Astrocyte of the spinal cord (primary cell): ENCODE results near the gene NT5DC2.

Source experiments
- DNase-seq: peaks from one replicate; pipeline ENCODE4 v3.0.0; 2011; ENCODE audit warnings: low read depth, low spot score
- H3K4me3 ChIP-seq: 2 replicates; pipeline ENCODE4 v1.5.1; 2011; ENCODE audit warnings: low read depth, mild to moderate bottlenecking, low read length, moderate library complexity
- in situ Hi-C: cut with HindIII; loops from 2 replicates; pipeline ENCODE4 v1.10.0; 2017; ENCODE audit warnings: low sequenced_read_pairs
- TF ChIP-seq, protein P1 (sequence below): IDR thresholded peaks from 2 replicates; pipeline ENCODE4 v1.5.1; 2012; ENCODE audit warnings: low read depth, mild to moderate bottlenecking, low read length, inconsistent platforms

The NT5DC2 gene

GRCh38 chr3:52488746-52489145 lies 44.9 kb downstream of the NT5DC2 start:
- in situ Hi-C loops, result no loop called here
- no peak overlapping the region for H3K4me3 ChIP-seq
- TF ChIP-seq, protein P1, sequence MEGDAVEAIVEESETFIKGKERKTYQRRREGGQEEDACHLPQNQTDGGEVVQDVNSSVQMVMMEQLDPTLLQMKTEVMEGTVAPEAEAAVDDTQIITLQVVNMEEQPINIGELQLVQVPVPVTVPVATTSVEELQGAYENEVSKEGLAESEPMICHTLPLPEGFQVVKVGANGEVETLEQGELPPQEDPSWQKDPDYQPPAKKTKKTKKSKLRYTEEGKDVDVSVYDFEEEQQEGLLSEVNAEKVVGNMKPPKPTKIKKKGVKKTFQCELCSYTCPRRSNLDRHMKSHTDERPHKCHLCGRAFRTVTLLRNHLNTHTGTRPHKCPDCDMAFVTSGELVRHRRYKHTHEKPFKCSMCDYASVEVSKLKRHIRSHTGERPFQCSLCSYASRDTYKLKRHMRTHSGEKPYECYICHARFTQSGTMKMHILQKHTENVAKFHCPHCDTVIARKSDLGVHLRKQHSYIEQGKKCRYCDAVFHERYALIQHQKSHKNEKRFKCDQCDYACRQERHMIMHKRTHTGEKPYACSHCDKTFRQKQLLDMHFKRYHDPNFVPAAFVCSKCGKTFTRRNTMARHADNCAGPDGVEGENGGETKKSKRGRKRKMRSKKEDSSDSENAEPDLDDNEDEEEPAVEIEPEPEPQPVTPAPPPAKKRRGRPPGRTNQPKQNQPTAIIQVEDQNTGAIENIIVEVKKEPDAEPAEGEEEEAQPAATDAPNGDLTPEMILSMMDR, result no peak
- no peak for DNase-seq

DNA sequence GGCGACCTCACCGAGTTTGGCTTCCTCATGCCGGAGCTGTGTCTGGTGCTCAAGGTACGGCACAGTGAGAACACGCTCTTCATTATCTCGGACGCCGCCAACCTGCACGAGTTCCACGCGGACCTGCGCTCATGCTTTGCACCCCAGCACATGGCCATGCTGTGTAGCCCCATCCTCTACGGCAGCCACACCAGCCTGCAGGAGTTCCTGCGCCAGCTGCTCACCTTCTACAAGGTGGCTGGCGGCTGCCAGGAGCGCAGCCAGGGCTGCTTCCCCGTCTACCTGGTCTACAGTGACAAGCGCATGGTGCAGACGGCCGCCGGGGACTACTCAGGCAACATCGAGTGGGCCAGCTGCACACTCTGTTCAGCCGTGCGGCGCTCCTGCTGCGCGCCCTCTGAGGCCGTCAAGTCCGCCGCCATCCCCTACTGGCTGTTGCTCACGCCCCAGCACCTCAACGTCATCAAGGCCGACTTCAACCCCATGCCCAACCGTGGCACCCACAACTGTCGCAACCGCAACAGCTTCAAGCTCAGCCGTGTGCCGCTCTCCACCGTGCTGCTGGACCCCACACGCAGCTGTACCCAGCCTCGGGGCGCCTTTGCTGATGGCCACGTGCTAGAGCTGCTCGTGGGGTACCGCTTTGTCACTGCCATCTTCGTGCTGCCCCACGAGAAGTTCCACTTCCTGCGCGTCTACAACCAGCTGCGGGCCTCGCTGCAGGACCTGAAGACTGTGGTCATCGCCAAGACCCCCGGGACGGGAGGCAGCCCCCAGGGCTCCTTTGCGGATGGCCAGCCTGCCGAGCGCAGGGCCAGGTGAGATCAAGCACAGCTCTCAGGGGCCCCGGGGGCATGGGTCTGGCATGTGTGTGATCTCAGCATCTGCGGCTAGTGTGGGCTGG lies 45.6 kb downstream of the NT5DC2 start:
- TF ChIP-seq, protein P1, result no peak
- in situ Hi-C loops, result no loop called here
- H3K4me3 ChIP-seq, result no peak overlapping the region
- DNase-seq, result no peak

- in situ Hi-C loops, result no loop called here
- H3K4me3 ChIP-seq, result no peak overlapping the region
- TF ChIP-seq, protein P1, result no peak
- no peak for DNase-seq
These were observed 46.4 kb downstream of the NT5DC2 start for GRCh38 chr3:52487050-52487787.

GRCh38 chr3:52484680-52485461 lies 48.8 kb downstream of the NT5DC2 start:
- H3K4me3 ChIP-seq, result no peak overlapping the region
- TF ChIP-seq, protein P1, result no peak
- in situ Hi-C loops, result no loop called here
- DNase-seq, result no peak

GRCh38 chr3:52483577-52484381 lies 49.9 kb downstream of the NT5DC2 start:
- DNase-seq, result peak; percentile 58
- H3K4me3 ChIP-seq, result no peak overlapping the region
- in situ Hi-C loops, result no loop called here
- TF ChIP-seq, protein P1, result no peak

- in situ Hi-C loops, result no loop called here
- TF ChIP-seq, protein P1, result no peak
These were observed 50.6 kb downstream of the NT5DC2 start for GRCh38 chr3:52483081-52483480.

More at GRCh38 chr3:52483081-52483480, 50.6 kb downstream of the NT5DC2 start:
- H3K4me3 ChIP-seq, result no peak overlapping the region
- no peak for DNase-seq
